ENCODE data around the gene CC2D2B.

Gene CC2D2B

GRCh38 chr10:96075977-96076376 is 168.2 kb downstream of the CC2D2B start:
- no peak for ATAC-seq
- TF ChIP-seq CREB5 (CRISPR knock-in tag; IDR thresholded peaks at IDR 0.05; ENCODE audit: low read depth): no peak
- no peak for TF ChIP-seq TSHZ2 (CRISPR knock-in tag; IDR thresholded peaks at IDR 0.05)
- no peak for TF ChIP-seq ZC3H10 (CRISPR knock-in tag; IDR thresholded peaks at IDR 0.05)
- TF ChIP-seq POU6F1 (CRISPR knock-in tag; IDR thresholded peaks at IDR 0.05; ENCODE audit: borderline replicate concordance, low read depth): no peak
- TF ChIP-seq SNAI2 (CRISPR knock-in tag; IDR thresholded peaks at IDR 0.05): no peak
- no peak for TF ChIP-seq RARB (CRISPR knock-in tag; IDR thresholded peaks at IDR 0.05)
- no peak for TF ChIP-seq CSRNP3 (CRISPR knock-in tag; IDR thresholded peaks at IDR 0.05)
- TF ChIP-seq ESRRG (CRISPR knock-in tag; IDR thresholded peaks at IDR 0.05): no peak
- no peak for TF ChIP-seq PPARA (CRISPR knock-in tag; IDR thresholded peaks at IDR 0.05; ENCODE audit: borderline replicate concordance)
- TF ChIP-seq ZFP30 (CRISPR knock-in tag; IDR thresholded peaks at IDR 0.05): no peak
- TF ChIP-seq CSDC2 (CRISPR knock-in tag; IDR thresholded peaks at IDR 0.05): no peak
- TF ChIP-seq ZNF70 (CRISPR knock-in tag; IDR thresholded peaks at IDR 0.05): no peak
- TF ChIP-seq ZFP3 (CRISPR knock-in tag; IDR thresholded peaks at IDR 0.05): no peak
- TF ChIP-seq TCF4 (CRISPR knock-in tag; IDR thresholded peaks at IDR 0.05; ENCODE audit: borderline replicate concordance): no peak
- no peak for TF ChIP-seq ARNTL (CRISPR knock-in tag; IDR thresholded peaks at IDR 0.05; ENCODE audit: borderline replicate concordance, low read depth)
- TF ChIP-seq GLIS3 (CRISPR knock-in tag; IDR thresholded peaks at IDR 0.05): no peak
- no peak for TF ChIP-seq TOX (CRISPR knock-in tag; IDR thresholded peaks at IDR 0.05; ENCODE audit: borderline replicate concordance)

- ATAC-seq: no peak
Observed at GRCh38 chr10:96077156-96077555, 169.4 kb downstream of the CC2D2B start.

GRCh38 chr10:96082153-96082552 is 174.4 kb downstream of the CC2D2B start:
- TF ChIP-seq ZNF70 (CRISPR knock-in tag; IDR thresholded peaks at IDR 0.05): no peak
- no peak for ATAC-seq

More at GRCh38 chr10:96077156-96077555, 169.4 kb downstream of the CC2D2B start:
- no peak for TF ChIP-seq TOX (CRISPR knock-in tag; IDR thresholded peaks at IDR 0.05; ENCODE audit: borderline replicate concordance)

Data from SK-N-SH treated with all-trans-retinoic acid at 6 μM for 48 hours (cell line).